ENCODE data around the gene FBXO24.

DNA sequence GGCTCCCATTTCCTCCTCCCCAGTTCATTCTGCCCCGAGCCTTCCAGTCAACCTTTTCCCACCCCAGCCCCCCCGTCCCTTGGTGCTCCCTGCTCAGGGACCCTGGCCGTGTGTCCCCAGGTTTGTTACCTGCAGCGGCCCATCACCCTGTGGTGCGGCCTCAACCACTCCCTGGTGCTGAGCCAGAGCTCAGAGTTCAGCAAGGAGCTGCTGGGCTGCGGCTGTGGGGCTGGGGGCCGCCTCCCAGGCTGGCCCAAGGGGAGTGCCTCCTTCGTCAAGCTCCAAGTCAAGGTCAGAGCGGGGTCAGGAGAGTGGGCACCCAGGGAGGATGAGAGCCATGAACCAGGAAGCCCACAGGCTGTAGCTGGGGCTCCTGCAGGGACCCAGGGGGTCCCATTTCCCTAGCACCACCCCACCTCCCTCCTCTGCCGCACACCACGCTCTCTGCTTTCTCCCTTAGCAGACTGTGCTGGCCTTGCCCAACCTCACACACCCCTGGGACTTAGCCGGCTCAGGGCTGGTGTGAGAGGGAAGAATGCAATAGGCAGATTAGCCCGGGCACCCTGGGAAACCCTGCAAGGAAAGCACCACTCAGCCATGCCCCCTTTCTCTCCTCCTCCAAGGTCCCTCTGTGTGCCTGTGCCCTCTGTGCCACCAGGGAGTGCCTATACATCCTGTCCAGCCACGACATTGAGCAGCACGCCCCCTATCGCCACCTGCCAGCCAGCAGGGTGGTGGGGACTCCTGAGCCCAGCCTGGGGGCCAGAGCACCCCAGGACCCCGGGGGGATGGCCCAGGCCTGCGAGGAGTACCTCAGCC is 14.0 kb downstream of the FBXO24 start:
- no peak for TF ChIP-seq POLR2A (IDR thresholded peaks at IDR 0.05)
- TF ChIP-seq, protein P1, sequence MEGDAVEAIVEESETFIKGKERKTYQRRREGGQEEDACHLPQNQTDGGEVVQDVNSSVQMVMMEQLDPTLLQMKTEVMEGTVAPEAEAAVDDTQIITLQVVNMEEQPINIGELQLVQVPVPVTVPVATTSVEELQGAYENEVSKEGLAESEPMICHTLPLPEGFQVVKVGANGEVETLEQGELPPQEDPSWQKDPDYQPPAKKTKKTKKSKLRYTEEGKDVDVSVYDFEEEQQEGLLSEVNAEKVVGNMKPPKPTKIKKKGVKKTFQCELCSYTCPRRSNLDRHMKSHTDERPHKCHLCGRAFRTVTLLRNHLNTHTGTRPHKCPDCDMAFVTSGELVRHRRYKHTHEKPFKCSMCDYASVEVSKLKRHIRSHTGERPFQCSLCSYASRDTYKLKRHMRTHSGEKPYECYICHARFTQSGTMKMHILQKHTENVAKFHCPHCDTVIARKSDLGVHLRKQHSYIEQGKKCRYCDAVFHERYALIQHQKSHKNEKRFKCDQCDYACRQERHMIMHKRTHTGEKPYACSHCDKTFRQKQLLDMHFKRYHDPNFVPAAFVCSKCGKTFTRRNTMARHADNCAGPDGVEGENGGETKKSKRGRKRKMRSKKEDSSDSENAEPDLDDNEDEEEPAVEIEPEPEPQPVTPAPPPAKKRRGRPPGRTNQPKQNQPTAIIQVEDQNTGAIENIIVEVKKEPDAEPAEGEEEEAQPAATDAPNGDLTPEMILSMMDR (IDR thresholded peaks at IDR 0.05), result no peak

Measured in heart left ventricle (tissue), 13 donors.